ENCODE measurements around the gene AURKAIP1. TPM values are rescaled to one million over a fixed set of nuclear protein-coding genes. Genes with fewer than 3 reads are reported as not detected.

The AURKAIP1 gene
- total RNA-seq, 1 experiment from 2014 or later, result 49.1 TPM

- H2AFZ ChIP-seq (ENCODE audit: low read length), result no peak overlapping the region
- H3K9ac ChIP-seq (ENCODE audit: low read length), result no peak overlapping the region
- H3K36me3 ChIP-seq (ENCODE audit: insufficient read depth, low read length), result peaks cover 40% of the 10 kb centered on the region
- H3K79me2 ChIP-seq (ENCODE audit: low read length), result peaks cover 70% of the 10 kb centered on the region
- H4K20me1 ChIP-seq (ENCODE audit: insufficient read depth, low read depth, low read length), result peaks cover 16% of the 10 kb centered on the region; the same call in 1 of the 2 replicates
- H3K4me2 ChIP-seq (ENCODE audit: low read depth, low read length, poor library complexity, severe bottlenecking), result no peak overlapping the region
- H3K4me3 ChIP-seq (ENCODE audit: low read length), result no peak overlapping the region
- DNase-seq, result peak; percentile 84
- H3K9me2 ChIP-seq (replicated peaks; ENCODE audit: insufficient read depth, low read length), result no peaks in the 10 kb centered on the region
- no peak overlapping the region for H3K27ac ChIP-seq (ENCODE audit: low read length)
- H3K9me3 ChIP-seq (ENCODE audit: low read length), result no peaks in the 10 kb centered on the region
- no peaks in the 10 kb centered on the region for H3K27me3 ChIP-seq (ENCODE audit: low read length)
- H3K4me1 ChIP-seq (ENCODE audit: low read length), result peaks cover 43% of the 10 kb centered on the region
Observed at GRCh38 chr1:1402072-1402900, 27.3 kb upstream of the AURKAIP1 start.

DNA sequence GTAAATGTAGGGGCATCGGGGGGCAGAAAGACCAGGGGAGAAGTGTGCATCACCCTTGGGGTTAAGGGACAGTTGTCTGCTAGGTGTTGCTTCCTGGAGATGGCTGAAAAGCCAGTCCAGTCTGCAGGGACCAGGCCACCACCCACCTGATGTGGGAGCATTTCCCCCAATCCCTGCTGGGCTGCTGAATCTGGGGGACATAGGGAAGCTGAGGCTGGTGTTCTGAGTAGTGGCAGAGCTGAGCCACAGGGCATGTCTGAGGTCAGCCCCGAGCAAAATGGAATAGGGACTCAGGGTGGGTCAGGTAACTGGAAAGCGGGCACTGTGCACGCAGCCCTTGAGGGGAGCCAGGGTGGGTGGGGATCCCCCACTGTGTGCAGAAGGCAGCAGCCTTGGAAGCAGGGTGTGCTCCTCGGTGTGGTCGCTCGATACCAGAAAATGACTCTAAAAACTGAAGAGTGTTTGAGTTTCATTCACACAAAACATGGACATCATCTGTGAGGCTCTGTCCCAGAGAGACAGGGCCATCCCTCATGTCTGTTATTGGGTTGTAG lies 26.5 kb upstream of the AURKAIP1 start:
- Histone ChIP-seq H3K27me3 (ENCODE audit: low read length) (no peaks in the 10 kb centered on the region), H3K9me3 (ENCODE audit: low read length) (no peaks in the 10 kb centered on the region), H4K20me1 (ENCODE audit: insufficient read depth, low read depth, low read length) (peaks cover 16% of the 10 kb centered on the region; the same call in 1 of the 2 replicates), H3K4me2 (ENCODE audit: low read depth, low read length, poor library complexity, severe bottlenecking) (peak overlapping the region; percentile 76), H3K27ac (ENCODE audit: low read length) (no peak overlapping the region), H3K79me2 (ENCODE audit: low read length) (peaks cover 68% of the 10 kb centered on the region), H3K36me3 (ENCODE audit: insufficient read depth, low read length) (peaks cover 44% of the 10 kb centered on the region), H3K4me1 (ENCODE audit: low read length) (peaks cover 45% of the 10 kb centered on the region), H3K9ac (ENCODE audit: low read length) (peak overlapping the region; percentile 96), H3K9me2 (replicated peaks; ENCODE audit: insufficient read depth, low read length) (no peaks in the 10 kb centered on the region), H2AFZ (ENCODE audit: low read length) (no peak overlapping the region), H3K4me3 (ENCODE audit: low read length) (peak overlapping the region; percentile 96; the same call in 1 of the 2 replicates)
- DNase-seq, result no peak

DNA sequence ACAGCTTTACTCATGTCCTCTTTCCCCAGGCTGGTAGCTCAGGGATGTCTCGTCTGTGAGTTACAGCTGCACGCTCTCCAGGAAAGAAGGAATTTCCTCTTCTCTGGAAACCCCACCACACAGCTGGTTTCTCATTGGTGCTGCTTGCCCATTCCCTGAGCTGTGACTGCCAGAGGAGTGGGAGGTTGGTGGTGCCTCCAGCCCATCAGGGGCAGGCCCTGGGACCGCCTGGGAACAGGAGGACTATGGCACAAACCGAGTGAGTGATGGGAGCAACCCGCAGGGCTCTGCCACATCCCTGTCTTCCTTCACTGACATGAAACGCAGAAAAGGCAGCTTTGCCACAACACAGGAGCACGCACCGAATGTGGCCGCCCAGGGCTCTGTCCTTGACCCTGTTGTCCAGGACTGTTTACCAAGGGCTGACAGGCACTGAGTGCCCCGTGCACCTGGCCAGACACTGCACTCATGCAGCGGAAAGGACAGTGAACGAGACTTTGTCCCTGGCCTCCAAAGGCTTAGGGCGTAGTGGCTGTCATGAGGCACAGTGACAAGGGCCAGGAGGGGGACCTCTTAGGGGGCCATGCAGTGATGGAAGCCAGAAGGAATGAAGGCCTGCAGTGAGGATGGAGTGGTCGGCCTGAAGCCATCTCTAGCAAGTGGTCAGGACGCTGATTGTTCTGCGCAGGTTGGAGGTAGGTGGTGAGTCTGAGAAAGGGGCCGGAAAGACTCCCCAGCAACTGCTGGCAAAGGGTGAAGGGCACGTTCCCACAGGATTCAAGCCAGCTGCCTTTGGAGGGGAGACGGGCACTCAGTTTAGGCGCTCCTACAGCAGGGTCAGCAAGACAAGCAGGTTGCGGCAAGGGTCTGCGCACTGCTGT lies 25.8 kb upstream of the AURKAIP1 start:
- H3K4me3 ChIP-seq (ENCODE audit: low read length), result peak overlapping the region; percentile 96
- H3K9me2 ChIP-seq (replicated peaks; ENCODE audit: insufficient read depth, low read length), result no peaks in the 10 kb centered on the region
- peaks cover 61% of the 10 kb centered on the region for H3K79me2 ChIP-seq (ENCODE audit: low read length)
- H3K4me2 ChIP-seq (ENCODE audit: low read depth, low read length, poor library complexity, severe bottlenecking), result peak overlapping the region; percentile 76
- peak overlapping the region; percentile 96 for H3K9ac ChIP-seq (ENCODE audit: low read length)
- no peak for DNase-seq
- peaks cover 16% of the 10 kb centered on the region; the same call in 1 of the 2 replicates for H4K20me1 ChIP-seq (ENCODE audit: insufficient read depth, low read depth, low read length)
- peaks cover 39% of the 10 kb centered on the region for H3K4me1 ChIP-seq (ENCODE audit: low read length)
- no peaks in the 10 kb centered on the region for H3K27me3 ChIP-seq (ENCODE audit: low read length)
- H2AFZ ChIP-seq (ENCODE audit: low read length), result no peak overlapping the region
- H3K9me3 ChIP-seq (ENCODE audit: low read length), result no peaks in the 10 kb centered on the region
- peak overlapping the region; percentile 71; the same call in 1 of the 2 replicates for H3K27ac ChIP-seq (ENCODE audit: low read length)
- H3K36me3 ChIP-seq (ENCODE audit: insufficient read depth, low read length), result peaks cover 42% of the 10 kb centered on the region

DNA sequence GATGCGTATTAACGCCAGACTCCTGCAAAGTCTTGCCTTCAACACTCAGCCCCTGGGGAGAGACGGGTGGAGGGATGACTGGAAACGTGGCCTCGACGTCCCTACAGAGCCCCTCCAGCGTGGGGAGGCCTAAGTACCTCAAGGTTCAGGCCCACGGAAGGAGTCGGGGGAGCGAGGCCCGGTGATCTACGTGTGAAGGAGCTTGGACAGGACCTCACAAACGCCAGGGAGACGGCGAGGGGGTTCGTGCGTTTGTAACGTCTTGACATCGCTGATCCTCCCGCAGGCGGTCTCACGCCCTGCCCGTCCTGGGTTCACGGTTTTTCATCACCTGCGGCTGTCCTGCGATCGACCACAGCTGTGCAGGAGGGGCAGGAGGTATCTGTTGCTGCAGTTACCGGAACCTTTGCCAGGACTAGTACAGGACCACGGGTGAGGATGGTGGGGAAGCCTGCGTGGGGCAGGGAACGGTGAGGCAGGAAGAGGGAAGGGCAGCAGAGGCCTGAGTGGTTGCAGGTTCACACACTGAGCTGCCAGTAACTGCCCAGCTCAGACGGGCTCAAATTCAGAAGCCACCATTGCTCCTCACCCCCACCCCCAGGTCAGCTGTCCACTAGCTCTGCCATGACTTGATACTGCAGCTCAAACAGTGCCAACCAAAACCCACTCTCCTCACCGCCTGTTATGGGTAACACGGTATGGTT lies 25.0 kb upstream of the AURKAIP1 start:
- H3K27me3 ChIP-seq (ENCODE audit: low read length), result no peaks in the 10 kb centered on the region
- H3K4me1 ChIP-seq (ENCODE audit: low read length), result peaks cover 32% of the 10 kb centered on the region
- H2AFZ ChIP-seq (ENCODE audit: low read length), result no peak overlapping the region
- no peaks in the 10 kb centered on the region for H3K9me2 ChIP-seq (replicated peaks; ENCODE audit: insufficient read depth, low read length)
- H3K27ac ChIP-seq (ENCODE audit: low read length), result peak overlapping the region; percentile 71
- DNase-seq, result peak; percentile 76
- H3K79me2 ChIP-seq (ENCODE audit: low read length), result peaks cover 60% of the 10 kb centered on the region
- peaks cover 41% of the 10 kb centered on the region for H3K36me3 ChIP-seq (ENCODE audit: insufficient read depth, low read length)
- H3K4me3 ChIP-seq (ENCODE audit: low read length), result peak overlapping the region; percentile 96
- H4K20me1 ChIP-seq (ENCODE audit: insufficient read depth, low read depth, low read length), result peaks cover 16% of the 10 kb centered on the region; the same call in 1 of the 2 replicates
- no peaks in the 10 kb centered on the region for H3K9me3 ChIP-seq (ENCODE audit: low read length)
- H3K9ac ChIP-seq (ENCODE audit: low read length), result peak overlapping the region; percentile 96
- peak overlapping the region; percentile 76 for H3K4me2 ChIP-seq (ENCODE audit: low read depth, low read length, poor library complexity, severe bottlenecking)

DNA sequence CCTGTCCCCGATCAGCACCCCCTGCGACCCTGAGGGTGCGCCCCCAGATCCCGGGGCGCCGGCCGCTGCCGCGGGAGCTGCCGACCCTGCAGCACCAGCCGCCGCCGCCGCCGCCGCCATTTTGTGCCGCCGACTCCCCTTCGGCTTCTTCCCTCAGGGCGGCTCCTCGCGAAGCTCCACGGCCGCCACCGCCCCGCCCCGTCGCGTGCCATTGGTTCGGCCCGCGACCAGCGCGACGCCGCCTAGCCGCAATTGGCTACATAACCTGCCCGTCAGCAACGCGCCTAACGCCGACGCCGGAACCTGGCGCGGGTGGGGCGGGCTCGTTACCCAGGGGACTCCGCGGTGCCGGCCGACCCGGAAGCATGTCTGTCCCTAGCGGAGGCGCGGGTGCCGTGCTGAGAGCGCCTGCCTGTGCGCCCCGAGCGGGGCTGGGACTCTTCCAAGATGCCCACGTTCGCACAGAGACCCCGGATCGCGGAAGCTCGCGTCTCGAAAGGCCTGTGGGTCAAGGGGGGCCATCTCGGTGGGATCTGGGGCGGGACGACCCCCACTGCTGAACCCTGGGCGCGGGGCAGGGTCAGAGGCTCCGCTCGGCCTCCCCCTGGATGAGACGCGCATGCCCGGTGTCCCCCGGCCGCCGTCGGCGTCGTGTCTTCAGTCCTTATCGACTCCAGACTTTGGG lies 24.3 kb upstream of the AURKAIP1 start, which contains the start of gene CCNL2:
Gene CCNL2, minus strand, starts transcription at position 149 of the 685 bp plus-strand sequence. Its CDS starts 29 bp downstream, at position 120.
- H2AFZ ChIP-seq (ENCODE audit: low read length), result no peak within 1 kb of the TSS
- peak within 1 kb of the TSS; percentile 96 for H3K4me3 ChIP-seq (ENCODE audit: low read length)
- H3K36me3 ChIP-seq (ENCODE audit: insufficient read depth, low read length), result peaks cover 40% of the 10 kb centered on the region
- H3K9ac ChIP-seq (ENCODE audit: low read length), result peak within 1 kb of the TSS; percentile 99
- no peaks in the 10 kb centered on the region for H3K9me3 ChIP-seq (ENCODE audit: low read length)
- H3K9me2 ChIP-seq (replicated peaks; ENCODE audit: insufficient read depth, low read length), result no peaks in the 10 kb centered on the region
- peak; percentile 100 for DNase-seq
- peak within 1 kb of the TSS; percentile 76 for H3K4me2 ChIP-seq (ENCODE audit: low read depth, low read length, poor library complexity, severe bottlenecking)
- H3K27me3 ChIP-seq (ENCODE audit: low read length), result no peaks in the 10 kb centered on the region
- H3K4me1 ChIP-seq (ENCODE audit: low read length), result peaks cover 32% of the 10 kb centered on the region
- peaks cover 16% of the 10 kb centered on the region; the same call in 1 of the 2 replicates for H4K20me1 ChIP-seq (ENCODE audit: insufficient read depth, low read depth, low read length)
- peaks cover 56% of the 10 kb centered on the region for H3K79me2 ChIP-seq (ENCODE audit: low read length)
- H3K27ac ChIP-seq (ENCODE audit: low read length), result peak within 1 kb of the TSS; percentile 71

DNA sequence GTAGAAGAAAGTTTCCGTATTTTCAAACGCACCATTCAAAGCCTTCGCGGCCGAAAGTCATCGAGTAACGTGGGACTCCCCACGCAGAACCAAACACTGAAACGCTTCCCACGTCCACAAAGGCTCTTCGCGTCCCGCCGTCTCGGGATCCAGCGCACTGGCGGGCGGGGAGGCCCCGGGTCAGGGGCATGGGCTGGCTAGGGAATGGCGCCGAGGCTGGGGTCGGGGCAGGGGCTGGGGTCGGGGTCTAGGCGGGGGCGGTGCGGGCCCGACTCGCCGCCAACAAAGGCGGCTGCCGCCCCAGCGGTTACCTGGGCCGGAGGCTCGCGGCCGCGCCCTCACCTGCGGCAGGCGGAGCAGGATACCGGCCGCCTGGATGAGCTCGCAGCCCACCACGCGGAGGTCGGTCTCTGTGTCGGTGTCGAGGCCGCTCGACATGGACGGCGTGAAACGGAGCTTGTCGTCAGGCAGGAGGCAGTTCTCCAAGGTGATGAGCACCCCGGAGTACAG lies 23.7 kb upstream of the AURKAIP1 start:
- Histone ChIP-seq H3K36me3 (ENCODE audit: insufficient read depth, low read length) (peaks cover 39% of the 10 kb centered on the region), H2AFZ (ENCODE audit: low read length) (no peak overlapping the region)
- no peak for DNase-seq

More for the DNA sequence above, 23.7 kb upstream of the AURKAIP1 start:
- Histone ChIP-seq H3K9me2 (replicated peaks; ENCODE audit: insufficient read depth, low read length) (no peaks in the 10 kb centered on the region), H3K4me1 (ENCODE audit: low read length) (peaks cover 32% of the 10 kb centered on the region), H3K79me2 (ENCODE audit: low read length) (peaks cover 56% of the 10 kb centered on the region), H3K27ac (ENCODE audit: low read length) (peak overlapping the region; percentile 56), H3K9me3 (ENCODE audit: low read length) (no peaks in the 10 kb centered on the region), H3K4me3 (ENCODE audit: low read length) (peak overlapping the region; percentile 96), H4K20me1 (ENCODE audit: insufficient read depth, low read depth, low read length) (peaks cover 16% of the 10 kb centered on the region; the same call in 1 of the 2 replicates), H3K27me3 (ENCODE audit: low read length) (no peaks in the 10 kb centered on the region), H3K9ac (ENCODE audit: low read length) (peak overlapping the region; percentile 99), H3K4me2 (ENCODE audit: low read depth, low read length, poor library complexity, severe bottlenecking) (peak overlapping the region; percentile 76)

Measured in Karpas-422 (cell line).